Urothelium cell line (cell line): ENCODE measurements around the gene THRA.

Experiments used
- DNase-seq: peaks from one replicate; pipeline ENCODE4 v3.0.0; 2011; ENCODE audit warnings: low spot score, mixed read lengths
- FAIRE-seq: peaks from 2 replicates; lab custom pipeline; 2011; peaks lifted over from hg19 to GRCh38; lab: Jason Lieb, UNC

Gene THRA

DNA sequence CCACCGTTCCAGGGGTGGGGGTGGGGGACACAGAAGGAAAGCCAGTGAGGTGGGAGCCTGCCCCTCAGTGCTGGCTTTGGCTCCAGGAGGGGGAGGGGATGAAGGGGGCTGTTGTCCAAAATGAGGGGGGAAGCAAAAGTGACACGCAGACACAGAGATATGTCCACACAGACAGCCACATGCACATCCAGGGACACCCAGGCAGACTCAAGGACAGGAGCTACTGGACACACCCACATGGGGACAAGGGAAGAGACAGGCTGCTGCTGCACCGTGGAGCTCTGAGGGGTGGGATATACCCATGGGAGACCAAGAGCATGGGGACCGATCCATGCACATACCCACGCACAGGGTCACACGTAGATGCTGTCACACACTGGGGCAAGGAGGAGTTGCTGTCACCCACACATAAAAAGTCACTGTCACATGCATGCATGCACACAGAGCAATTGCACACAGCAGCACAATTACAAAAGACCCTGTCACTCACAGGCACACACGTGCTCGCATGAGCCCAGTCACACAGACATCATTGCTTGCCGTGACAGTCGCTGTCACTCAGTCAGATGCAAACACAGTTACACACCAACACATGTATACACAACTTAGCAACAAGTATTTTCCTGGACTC is 1.3 kb downstream of the THRA start:
- DNase-seq, result no peak
- FAIRE-seq, result no peak

DNA sequence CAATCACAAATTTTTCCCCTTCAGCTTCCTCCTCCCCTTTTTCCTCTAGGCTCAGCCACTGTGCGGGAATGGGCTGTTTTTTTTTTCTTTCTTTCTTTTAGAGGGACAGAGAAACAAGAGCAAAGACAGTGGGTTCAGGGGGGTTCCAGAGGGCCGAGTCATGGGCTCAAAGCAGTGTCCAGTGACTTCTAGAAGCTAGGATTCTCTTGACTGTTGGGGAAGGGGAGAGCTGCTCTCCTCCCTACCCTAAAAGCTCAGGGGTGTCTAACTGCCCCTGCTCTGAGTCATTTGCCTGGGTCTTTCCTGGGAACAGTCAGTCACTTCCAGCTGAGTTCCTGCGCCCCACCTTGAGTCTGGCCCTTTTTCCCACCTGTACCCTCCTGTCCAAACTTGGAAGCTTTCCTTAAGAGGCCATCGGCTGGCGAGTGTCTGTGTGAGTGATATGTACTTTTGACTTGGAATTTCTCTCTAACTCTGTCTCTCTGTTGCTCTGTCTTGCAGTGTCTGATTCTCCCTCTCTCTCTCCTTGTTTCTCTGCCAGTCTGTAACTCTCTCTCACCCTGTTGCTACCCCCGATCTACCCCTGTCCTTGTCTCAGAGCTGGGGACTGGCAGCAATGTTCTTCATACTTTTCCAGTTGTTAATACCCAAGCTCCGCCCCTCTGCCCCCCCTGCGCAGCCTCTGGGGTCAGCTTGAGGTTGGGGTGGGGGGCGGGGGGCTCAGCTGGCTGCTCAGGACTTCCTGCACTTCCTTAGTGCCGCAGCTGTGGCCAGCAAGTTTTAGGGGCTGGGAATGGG is 2.4 kb downstream of the THRA start:
- FAIRE-seq (no peak), DNase-seq (no peak)

DNA sequence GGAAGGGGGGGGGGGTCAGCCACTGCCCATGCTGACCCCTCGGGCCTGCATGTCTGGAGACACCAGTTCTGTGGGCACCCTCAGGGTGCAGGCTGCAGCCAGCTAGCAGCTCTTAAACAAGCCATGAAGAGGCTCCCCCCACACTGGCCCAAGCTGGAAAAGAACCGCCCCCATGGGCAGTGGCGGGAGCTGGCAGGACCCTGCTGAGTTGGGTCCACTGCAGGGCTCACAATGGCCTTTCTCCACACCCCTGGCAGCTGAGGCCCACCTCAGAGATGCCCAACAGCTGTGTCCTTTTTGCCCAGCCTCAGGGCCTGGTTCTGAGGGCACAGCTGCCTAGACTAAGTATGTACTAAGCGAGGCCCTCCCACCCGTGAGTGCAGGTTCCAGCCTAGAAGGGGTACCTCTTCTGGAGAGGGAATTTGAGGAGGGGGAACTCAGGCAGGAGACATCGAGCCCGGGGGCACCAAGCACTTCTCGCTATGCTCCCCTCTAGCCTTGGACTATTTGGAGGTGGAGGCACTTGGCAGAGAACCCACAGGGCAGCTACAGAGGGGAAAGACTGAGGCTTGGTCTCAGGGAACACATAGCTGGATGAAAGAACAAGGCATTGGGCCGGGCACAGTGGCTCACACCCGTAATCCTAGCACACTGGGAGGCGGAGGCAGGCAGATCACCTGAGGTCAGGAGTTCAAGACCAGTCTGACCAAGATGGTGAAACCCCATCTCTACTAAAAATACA is 3.2 kb downstream of the THRA start:
- FAIRE-seq (no peak), DNase-seq (no peak)

DNA sequence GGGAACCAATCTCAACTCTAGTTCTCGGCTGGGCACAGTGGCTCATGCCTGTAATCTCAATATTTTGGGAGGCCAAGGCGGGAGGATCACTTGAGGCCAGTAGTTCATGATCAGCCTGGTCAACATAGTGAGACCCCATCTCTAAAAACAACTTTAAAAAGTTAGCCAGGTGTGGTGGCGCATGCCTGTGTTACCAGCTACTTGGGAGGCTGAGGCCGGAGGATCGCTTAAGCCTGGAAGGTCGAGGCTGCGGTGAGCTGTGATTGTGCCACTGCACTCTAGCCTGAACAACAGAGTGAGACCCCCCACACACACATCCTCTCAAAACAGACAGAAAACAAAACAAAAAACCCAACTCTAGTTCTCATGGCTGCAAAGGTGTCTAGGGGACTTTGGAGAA is 4.9 kb downstream of the THRA start:
- DNase-seq (no peak), FAIRE-seq (no peak)

DNA sequence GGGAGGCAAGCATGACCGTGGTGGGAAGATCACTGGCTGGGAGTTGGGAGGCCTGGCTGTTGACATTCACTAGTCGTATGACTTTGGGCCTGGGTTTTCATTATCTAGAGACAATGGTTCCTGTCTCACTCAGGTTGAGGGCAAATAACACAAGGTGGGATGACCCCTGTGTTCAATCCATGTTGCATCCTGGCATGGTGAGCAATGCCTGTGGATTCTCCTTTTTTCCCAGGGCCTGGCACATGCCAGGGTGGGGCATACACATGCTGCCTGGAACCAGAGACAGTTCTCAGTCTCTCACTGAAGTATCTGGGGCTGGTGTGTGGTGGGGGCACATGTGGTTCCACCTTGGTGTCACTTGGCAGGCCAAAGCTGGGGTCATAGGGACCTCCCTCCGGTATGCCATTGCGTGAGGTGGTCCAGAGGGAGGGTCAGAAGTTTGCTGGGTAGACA is 5.4 kb downstream of the THRA start:
- FAIRE-seq, result no peak
- no peak for DNase-seq

DNA sequence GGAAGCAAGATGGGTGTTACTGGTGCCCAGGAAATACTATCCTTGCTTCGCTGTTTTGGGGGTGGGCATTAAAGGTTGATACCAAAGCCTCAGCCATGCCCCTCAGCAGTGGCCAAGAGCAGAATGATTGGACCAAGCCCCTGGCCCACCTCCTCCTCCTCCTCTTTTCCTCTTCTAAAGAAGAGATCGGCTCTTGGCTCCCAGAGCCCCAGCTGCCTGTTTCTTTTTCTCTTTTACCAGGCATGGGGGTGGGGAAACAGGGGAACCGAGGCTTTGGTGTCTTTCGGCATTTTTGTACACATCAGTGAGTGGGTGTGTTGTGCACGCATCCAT is 5.8 kb downstream of the THRA start:
- no peak for FAIRE-seq
- DNase-seq, result no peak

DNA sequence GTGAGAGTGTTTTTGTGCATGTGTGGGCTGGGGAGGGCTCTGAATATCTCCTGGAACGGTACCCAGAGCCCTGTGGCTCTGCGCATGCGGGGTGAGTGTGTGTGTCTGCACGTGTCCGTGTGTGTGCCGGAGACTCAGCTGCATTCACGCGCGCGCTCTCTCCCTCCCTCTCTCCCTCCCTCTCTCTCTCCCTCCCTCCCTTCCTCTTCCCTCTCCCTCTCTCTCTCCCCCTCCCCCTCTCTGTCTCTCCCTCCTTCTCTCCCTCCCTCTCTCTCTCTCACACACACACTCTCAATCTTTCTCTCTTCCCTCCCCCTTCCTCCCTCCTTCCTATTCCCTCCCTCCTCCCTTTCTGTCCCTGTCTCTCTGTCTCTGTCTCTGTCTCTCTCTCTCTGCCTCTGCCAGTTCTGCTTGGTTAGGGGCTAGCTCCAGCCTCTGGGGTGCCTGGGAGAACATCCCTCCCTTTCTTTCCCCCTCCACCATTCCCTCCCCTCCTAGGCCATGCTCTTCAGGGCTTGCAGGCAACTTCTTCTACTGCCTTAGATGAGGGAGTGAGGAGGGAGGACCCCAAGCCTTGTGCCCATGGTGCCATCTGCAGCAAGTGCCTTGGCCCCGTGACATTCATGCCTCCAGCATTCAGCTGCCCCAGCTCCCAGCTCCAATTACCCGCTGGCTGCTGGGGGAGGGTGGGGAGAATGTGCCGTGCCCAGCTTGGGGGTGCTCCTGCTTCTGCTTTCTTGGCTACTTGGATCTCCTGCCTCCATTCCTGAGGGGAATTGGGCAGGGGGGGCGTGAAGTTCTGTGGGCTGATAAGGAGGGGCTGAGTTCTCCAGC is 6.4 kb downstream of the THRA start:
- DNase-seq (peak; percentile 77), FAIRE-seq (peak; percentile 97)

DNA sequence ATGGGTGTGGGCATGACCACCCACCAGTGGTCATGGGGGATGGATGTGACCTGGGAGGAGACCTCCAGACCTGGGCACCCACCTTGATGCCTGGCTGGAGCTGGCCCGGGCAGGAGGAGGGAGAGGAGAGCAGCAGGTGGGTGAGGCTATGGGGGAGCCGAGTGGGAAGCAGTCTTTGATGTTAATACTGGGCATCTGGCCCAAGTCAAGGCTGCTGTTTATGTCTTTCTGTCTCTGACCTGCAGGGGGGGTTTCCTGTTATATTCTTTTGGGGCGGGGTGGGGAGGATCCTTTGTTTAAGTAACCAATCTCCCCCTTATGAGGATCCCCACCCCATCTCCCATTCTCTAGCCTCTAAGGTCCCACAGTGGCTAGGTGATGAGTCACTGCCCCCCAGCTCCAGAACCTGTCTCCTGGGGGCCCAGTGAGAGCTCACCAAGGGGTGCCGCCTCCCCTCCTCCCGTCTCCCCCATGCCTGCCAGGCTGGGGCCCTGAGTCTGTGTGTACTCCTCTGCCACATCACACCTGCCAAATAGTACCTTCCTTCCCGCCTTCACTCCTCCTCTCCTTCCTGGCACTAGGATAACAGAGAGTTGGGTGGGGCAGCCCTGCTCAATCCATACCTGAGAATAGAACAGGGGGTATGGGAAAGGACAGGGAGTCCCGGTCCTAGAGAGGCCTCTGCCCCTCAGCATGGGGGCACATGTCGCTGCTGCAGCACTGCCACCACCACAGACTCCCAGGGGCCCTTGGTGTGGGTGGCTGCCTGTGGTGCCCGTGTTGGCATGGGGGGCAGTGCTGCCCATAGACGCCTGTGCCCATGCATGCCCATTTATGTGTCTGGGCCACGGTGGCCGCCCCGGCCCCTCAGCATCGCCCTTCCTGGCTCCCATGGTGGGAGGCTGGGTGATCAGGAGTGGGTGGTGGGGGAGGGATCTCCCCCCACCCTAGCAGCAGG is 7.3 kb downstream of the THRA start:
- DNase-seq (peak; percentile 57), FAIRE-seq (no peak)

DNA sequence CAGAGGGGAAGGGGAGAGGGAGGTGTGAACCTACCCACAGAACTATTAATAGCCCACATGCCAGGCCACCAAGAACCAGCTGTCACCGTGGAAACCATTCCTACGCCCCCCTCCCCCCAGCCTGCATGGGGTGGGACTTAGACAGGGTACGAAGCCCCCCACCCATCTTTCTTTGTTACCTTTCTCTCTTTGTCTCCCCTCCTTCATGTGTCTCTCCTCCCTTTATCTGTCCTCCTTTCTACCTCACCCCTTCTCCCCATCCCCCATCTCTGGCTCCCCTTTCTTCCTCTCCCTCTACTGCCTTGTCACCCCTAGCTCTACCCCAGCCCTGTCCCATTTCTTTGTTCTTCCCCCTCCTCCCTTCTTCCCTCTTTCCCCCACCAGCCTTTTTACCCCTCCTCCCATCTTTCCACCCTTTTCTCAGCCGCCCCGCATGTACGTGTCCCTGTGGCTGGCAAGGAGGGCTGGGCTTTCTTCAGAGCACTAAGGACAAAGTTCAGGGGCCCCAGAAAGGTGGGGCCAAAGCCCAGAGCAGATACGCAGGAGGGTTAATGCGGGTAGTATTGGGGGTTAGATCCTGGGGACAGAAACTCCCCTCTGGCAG is 8.0 kb downstream of the THRA start:
- no peak for DNase-seq
- FAIRE-seq, result no peak

DNA sequence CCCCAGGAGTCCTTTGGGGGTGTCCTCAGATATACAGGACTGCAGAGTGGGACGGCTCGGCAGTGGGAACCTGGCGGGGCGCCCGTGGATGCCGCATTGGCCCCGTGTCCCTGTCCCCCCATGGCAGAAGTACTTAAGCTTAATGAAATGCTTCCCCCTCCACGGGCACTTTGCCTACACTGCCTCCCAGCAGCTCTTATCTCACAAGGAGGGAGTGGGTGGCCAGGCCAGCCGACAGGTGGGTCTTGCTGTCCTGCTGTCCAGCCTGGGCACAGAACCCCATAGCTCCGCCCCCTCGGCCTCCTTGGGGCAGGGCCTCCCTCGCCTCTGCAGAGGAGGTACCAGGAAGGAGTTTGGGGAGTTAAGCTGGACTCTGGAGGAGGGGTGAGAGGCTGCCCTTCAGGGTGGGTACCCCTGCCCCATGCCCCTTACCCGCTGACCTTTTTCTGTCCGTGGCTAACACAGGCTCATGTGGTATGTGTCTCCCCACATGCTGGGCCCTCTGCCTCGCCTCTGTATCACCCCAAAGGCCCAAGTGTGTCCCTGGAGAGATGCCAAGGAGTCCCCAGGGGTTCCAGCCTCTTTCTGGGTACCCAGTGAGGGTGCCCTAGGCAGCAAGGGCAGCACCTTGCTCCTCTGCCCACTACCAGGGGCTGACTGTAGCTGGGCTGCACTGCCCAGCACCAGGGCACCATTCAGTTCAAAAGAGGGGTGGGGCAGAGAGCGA is 8.7 kb downstream of the THRA start:
- DNase-seq (no peak), FAIRE-seq (no peak)

DNA sequence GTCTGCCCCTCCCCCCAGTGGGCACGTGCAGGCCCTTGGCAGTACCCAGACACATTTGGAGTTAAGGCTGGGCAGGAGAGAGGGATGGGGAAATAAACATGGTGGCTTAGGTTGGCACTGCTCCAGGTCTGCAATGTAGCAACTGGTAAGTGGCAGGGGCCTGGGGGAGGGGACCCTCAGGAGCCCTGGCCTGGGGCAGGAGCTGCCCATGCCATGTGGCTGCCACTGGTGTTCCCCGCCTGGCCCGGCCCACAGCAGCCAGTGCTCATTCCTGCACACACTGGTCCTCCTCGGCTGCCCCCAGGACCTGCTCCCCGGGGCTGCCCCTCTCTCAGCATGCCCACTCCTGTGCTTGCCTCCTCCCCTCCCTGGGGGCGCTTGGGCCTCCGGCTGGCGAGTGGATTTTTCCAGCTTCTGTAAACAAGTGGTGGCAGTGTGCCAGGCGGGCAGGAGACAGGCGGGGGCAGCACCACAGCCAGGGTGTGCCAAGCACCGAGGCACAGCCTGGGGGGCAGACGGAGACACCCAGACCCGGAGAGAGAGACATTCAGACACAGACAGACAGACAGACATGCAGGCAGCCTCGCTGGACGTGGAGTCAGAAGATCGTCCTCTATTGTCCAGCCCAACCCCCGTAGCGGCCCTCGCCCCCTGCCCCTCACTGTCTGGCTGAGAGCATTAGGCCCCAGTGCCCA is 9.4 kb downstream of the THRA start:
- FAIRE-seq (no peak), DNase-seq (peak; percentile 69)

DNA sequence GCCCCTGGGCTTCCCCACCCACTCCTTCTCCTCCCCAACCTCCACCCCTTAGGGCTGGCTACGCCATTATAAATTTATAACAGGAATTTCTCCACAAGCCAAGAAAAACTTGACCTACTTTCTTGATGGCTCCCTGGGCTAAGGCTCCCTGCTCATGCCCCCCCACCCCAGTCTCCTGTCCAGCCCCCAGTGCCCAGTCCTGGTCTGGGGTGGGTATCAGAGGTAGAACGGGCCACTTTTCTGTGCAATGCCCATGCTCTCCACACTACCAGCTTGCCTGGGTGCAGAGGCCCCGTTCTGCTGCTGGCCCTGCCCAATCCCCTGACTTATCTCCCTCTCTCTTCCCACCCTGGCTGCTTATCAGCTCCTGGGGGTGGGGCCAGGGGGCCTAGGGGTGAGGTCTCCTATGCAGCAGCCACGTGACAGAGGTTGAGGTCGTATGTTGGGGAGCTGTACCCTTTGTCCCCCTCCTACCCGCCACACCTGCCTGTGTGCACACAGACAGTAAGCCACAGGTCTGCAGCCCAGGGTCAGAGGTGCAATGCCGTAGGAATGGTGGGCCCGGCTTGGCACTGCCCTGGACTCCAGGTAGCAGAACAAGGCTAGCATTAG is 10.1 kb downstream of the THRA start:
- FAIRE-seq (no peak), DNase-seq (no peak)

DNA sequence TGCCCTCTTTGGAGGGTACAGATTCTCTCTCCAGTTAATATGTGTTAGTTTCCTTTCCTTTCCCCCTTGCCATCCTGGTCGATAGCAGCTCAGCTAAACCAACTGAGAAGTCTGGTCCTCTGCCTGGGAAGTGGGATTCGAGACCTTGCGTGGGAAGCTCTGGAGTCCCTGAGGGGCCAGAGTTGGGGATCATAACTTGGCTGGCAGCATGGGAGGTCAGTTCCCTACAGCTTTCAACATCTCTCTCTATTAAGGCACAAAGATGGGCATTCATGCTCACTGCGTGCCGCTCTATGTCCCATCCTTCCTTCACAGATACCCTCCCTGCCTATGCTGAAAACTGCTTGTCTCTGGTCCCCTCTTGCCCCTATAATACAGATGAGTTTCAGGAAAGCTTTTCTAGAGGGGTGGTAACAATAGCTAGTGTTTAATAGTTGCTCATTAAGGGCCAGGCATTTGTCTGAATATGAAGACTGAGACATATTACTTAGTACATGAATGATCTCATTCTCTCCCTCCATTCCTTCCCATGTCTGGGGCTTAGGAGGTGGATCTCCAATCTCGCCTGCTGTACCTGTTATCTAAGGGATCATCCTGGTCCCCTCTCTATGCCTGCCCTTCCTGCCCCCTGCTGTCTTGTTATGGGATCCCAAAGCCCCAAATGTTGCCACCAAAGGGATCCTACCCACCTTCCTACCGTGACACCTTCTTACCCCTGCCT is 10.8 kb downstream of the THRA start:
- no peak for FAIRE-seq

DNA sequence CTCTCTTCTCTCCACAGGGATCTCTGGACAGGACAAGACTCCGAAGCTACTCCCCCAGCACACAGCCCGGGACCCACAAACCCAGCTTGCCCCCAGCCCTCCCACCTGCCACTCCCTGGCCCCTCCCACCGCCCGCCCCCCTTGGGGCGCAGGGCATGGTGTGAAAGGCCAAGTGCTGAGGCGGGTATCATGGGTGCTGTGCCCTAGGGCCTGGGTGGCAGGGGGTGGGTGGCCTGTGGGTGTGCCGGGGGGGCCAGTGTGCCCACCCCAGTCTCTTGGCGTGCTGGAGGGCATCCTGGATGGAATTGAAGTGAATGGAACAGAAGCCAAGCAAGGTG is 11.4 kb downstream of the THRA start:
- FAIRE-seq, result no peak
- no peak for DNase-seq

More for the DNA sequence above, 10.8 kb downstream of the THRA start:
- no peak for DNase-seq

DNA sequence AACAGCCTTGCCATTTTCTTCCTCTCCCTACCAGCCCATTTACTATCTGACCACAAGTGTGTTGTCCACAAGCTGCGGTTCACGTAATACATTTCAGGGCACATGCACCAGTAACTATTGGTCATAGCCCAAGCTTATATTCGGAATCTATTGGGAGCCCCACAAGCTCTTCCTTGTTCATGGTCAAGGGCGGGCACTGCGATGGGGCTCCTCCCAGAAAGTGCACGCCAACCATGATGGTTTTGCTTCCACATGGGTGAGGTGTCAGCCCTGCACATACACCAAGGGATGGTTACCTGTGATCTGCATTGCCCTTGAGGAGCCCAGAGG is 12.1 kb downstream of the THRA start:
- DNase-seq (no peak), FAIRE-seq (no peak)

DNA sequence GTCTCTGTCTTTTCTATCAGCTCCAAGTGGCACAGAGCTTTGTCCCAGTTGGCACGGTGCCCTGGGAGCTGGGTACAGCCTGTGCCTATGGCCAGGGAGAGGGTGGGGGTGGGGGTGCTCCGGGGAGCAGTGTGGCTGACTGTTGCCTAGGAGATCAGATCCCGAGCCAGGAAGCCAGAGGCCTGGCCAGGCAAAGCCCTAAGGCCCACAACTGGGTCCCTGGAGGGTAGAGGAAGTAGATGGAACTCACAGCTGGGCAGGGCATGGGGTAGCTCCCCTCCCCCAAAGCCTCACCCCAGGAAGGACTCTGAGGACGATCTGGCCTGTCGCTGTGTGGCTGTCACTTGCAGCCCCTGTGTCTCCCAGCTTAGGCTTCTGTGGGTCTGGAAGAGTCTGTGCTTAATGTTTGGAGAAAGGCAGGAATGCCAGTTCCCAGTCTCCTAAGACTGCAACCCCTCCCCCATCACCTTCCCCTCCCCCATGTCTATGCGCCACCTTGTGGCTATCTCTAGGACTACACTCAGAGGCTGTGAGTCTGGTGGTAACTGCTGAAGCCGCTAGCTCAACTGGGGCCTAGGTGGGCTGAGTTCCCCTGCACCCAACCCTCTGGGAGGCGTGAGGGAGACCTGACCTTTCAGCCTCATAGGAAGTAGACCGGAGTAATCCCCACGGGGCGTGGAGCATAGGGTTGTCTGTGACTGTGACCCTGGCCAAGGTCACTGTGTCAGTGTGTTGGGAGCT is 12.6 kb downstream of the THRA start:
- FAIRE-seq (peak; percentile 40), DNase-seq (peak; percentile 61)
